ENCODE results near the gene KIF5A.
"Not testable (repeated sequence)": the region's sequence is repeated elsewhere in the genome, so short reads cannot be mapped to it uniquely, and the experiment has no call there.

Gene KIF5A

GRCh38 chr12:57513266-57513665, 36.6 kb upstream of the KIF5A start:
- H3K27me3 ChIP-seq (ENCODE audit: low read length): no peaks in the 10 kb centered on the region
- no peaks in the 10 kb centered on the region for H3K9me3 ChIP-seq (ENCODE audit: insufficient read depth, low read length)
- no peak overlapping the region for H3K9ac ChIP-seq (ENCODE audit: low read length)
- TF ChIP-seq, protein P1, sequence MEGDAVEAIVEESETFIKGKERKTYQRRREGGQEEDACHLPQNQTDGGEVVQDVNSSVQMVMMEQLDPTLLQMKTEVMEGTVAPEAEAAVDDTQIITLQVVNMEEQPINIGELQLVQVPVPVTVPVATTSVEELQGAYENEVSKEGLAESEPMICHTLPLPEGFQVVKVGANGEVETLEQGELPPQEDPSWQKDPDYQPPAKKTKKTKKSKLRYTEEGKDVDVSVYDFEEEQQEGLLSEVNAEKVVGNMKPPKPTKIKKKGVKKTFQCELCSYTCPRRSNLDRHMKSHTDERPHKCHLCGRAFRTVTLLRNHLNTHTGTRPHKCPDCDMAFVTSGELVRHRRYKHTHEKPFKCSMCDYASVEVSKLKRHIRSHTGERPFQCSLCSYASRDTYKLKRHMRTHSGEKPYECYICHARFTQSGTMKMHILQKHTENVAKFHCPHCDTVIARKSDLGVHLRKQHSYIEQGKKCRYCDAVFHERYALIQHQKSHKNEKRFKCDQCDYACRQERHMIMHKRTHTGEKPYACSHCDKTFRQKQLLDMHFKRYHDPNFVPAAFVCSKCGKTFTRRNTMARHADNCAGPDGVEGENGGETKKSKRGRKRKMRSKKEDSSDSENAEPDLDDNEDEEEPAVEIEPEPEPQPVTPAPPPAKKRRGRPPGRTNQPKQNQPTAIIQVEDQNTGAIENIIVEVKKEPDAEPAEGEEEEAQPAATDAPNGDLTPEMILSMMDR (IDR thresholded peaks at IDR 0.05; ENCODE audit: insufficient read depth, low read length, poor library complexity, severe bottlenecking): no peak
- no peaks in the 10 kb centered on the region for H3K9me2 ChIP-seq (replicated peaks; ENCODE audit: insufficient read depth, low read length)
- H3F3A ChIP-seq (ENCODE audit: insufficient read depth): peaks cover 42% of the 10 kb centered on the region
- no peak overlapping the region for H3K27ac ChIP-seq (ENCODE audit: low read depth, low read length)
- H3K4me2 ChIP-seq (ENCODE audit: low read depth, low read length, poor library complexity, severe bottlenecking): no peak overlapping the region
- peaks cover 4% of the 10 kb centered on the region for H3K79me2 ChIP-seq (ENCODE audit: insufficient read depth, low read length)
- peaks cover 20% of the 10 kb centered on the region for H3K36me3 ChIP-seq (ENCODE audit: low read length)
- H3K4me3 ChIP-seq (ENCODE audit: insufficient read depth, low read length, poor library complexity, severe bottlenecking): no peak overlapping the region
- H2AFZ ChIP-seq (ENCODE audit: low read depth, low read length, severe bottlenecking): no peak overlapping the region
- H4K20me1 ChIP-seq (ENCODE audit: low read depth, low read length): no peaks in the 10 kb centered on the region

GRCh38 chr12:57513677-57514076, 36.2 kb upstream of the KIF5A start:
- H3K9me2 ChIP-seq (replicated peaks; ENCODE audit: insufficient read depth, low read length); H3K79me2 ChIP-seq (ENCODE audit: insufficient read depth, low read length); H3K4me2 ChIP-seq (ENCODE audit: low read depth, low read length, poor library complexity, severe bottlenecking); H4K20me1 ChIP-seq (ENCODE audit: low read depth, low read length); H3K4me3 ChIP-seq (ENCODE audit: insufficient read depth, low read length, poor library complexity, severe bottlenecking); H3K9me3 ChIP-seq (ENCODE audit: insufficient read depth, low read length); H3K27me3 ChIP-seq (ENCODE audit: low read length); H2AFZ ChIP-seq (ENCODE audit: low read depth, low read length, severe bottlenecking); H3K27ac ChIP-seq (ENCODE audit: low read depth, low read length); H3K9ac ChIP-seq (ENCODE audit: low read length): not testable (repeated sequence)
- peaks cover 20% of the 10 kb centered on the region for H3K36me3 ChIP-seq (ENCODE audit: low read length)
- H3F3A ChIP-seq (ENCODE audit: insufficient read depth): peaks cover 43% of the 10 kb centered on the region

- not testable (repeated sequence) for H4K20me1 ChIP-seq (ENCODE audit: low read depth, low read length); H3K9me2 ChIP-seq (replicated peaks; ENCODE audit: insufficient read depth, low read length); H3K9me3 ChIP-seq (ENCODE audit: insufficient read depth, low read length); H3K27me3 ChIP-seq (ENCODE audit: low read length); H3K27ac ChIP-seq (ENCODE audit: low read depth, low read length); H3K4me3 ChIP-seq (ENCODE audit: insufficient read depth, low read length, poor library complexity, severe bottlenecking); H3K4me2 ChIP-seq (ENCODE audit: low read depth, low read length, poor library complexity, severe bottlenecking); H2AFZ ChIP-seq (ENCODE audit: low read depth, low read length, severe bottlenecking); H3K9ac ChIP-seq (ENCODE audit: low read length)
- Histone ChIP-seq H3K79me2 (ENCODE audit: insufficient read depth, low read length) (peaks cover 13% of the 10 kb centered on the region), H3K36me3 (ENCODE audit: low read length) (peaks cover 20% of the 10 kb centered on the region), H3F3A (ENCODE audit: insufficient read depth) (peaks cover 40% of the 10 kb centered on the region)
Observed at GRCh38 chr12:57514246-57514645, 35.6 kb upstream of the KIF5A start.

DNA sequence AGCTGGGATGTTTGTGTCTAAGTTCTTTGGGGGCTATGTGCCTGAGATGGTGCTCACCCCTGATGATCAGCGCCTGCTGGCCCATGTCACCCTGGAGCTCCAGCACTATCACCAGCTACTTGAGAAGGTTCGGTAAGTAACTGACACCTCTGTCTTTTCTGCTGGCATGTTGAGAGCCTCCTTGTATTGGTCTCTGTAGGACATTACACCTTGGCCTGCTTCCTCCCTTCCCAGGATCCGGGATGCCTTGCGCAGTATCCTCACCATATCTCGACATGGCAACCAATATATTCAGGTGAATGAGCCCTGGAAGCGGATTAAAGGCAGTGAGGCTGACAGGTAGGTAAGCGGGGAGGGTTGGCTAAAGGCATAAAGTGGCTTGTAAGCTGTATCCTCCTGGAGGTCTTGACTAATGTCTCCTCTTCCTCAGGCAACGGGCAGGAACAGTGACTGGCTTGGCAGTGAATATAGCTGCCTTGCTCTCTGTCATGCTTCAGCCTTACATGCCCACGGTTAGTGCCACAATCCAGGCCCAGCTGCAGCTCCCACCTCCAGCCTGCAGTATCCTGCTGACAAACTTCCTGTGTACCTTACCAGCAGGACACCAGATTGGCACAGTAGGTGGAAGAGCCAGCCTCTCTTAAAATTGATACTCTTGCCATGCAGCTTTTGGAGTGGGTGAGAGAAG, 35.0 kb upstream of the KIF5A start:
- Histone ChIP-seq H3K4me3 (ENCODE audit: insufficient read depth, low read length, poor library complexity, severe bottlenecking) (no peak overlapping the region), H3K9me2 (replicated peaks; ENCODE audit: insufficient read depth, low read length) (no peaks in the 10 kb centered on the region), H4K20me1 (ENCODE audit: low read depth, low read length) (no peaks in the 10 kb centered on the region; the same call in 1 of the 2 replicates), H3K9me3 (ENCODE audit: insufficient read depth, low read length) (no peaks in the 10 kb centered on the region), H3K9ac (ENCODE audit: low read length) (no peak overlapping the region), H3K27ac (ENCODE audit: low read depth, low read length) (no peak overlapping the region), H2AFZ (ENCODE audit: low read depth, low read length, severe bottlenecking) (no peak overlapping the region), H3K4me2 (ENCODE audit: low read depth, low read length, poor library complexity, severe bottlenecking) (no peak overlapping the region), H3F3A (ENCODE audit: insufficient read depth) (peaks cover 40% of the 10 kb centered on the region), H3K36me3 (ENCODE audit: low read length) (peaks cover 20% of the 10 kb centered on the region), H3K27me3 (ENCODE audit: low read length) (no peaks in the 10 kb centered on the region), H3K79me2 (ENCODE audit: insufficient read depth, low read length) (peaks cover 20% of the 10 kb centered on the region)
- no peak for TF ChIP-seq EZH2phosphoT487 (conservative IDR thresholded peaks at IDR 0.05; ENCODE audit: low read length)
- TF ChIP-seq, protein P1 (IDR thresholded peaks at IDR 0.05; ENCODE audit: insufficient read depth, low read length, poor library complexity, severe bottlenecking): no peak

Measured in SU-DHL-6 (cell line).